ENCODE results near the gene NEURL2.
"Not testable (repeated sequence)": the region's sequence is repeated elsewhere in the genome, so short reads cannot be mapped to it uniquely, and the experiment has no call there.

Gene NEURL2

DNA sequence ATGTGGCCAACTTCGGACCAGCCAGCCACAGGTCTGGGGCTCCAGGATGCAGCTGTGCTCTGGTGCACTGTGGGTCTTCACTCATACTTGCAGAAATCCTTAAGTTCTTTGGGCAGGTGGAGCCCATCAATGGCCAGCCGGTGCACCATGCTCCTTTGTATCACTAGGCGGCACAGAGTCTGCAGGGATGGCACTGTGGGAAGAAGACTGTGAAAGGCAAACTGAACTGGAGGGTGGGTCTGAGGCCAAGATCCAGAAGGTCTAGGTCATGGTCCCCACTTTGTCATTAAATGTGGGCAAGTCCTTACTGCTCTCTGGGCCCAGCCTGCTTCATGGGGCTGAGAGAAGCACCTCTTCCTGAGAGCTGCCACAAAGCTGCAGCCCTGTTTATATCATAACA lies 2.3 kb downstream of the NEURL2 start:
- WGBS, 2 experiments = 94 to 95% methylated on average over 3 of the region's 3 CpGs
- Histone ChIP-seq H3K27me3 (ENCODE audit: control insufficient read depth, insufficient read depth, low read length, poor library complexity, severe bottlenecking) (peaks cover 14% of the 10 kb centered on the region), H3K4me3 (ENCODE audit: insufficient read depth, low read depth, low read length) (no peak overlapping the region), H3K9me3 (ENCODE audit: control insufficient read depth, low read length) (no peaks in the 10 kb centered on the region), H3K36me3 (ENCODE audit: control insufficient read depth, insufficient read depth, low read length) (peaks cover 3% of the 10 kb centered on the region), H3K27ac (ENCODE audit: insufficient read depth, low read depth, low read length, poor library complexity, severe bottlenecking) (no peak overlapping the region), H3K4me1 (ENCODE audit: control insufficient read depth, insufficient read depth, low read length) (peaks cover 12% of the 10 kb centered on the region)

DNA sequence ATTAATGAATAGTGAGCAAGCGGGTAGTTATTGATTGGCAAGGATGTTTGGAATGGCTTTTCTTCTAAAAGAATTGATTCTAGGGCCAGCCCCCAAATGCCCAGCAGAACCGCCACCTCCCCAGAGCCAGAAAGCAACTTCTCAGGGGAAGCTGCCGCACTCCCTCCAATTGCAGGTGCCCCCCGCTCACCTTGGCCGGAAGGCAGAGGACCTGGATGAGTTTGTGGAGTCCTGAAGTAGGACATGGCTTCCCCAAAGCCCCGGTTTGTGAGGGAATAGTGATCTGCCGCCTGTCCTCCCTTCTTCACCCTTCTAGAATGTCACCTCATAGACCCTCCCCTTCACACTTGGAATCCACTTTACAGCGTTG lies 3.7 kb downstream of the NEURL2 start, which contains the start of gene SPATA25:
SPATA25 (minus strand) TSS at position 277 of the 370 bp plus-strand sequence; CDS start at position 245, 32 bp downstream.
- Histone ChIP-seq H3K36me3 (ENCODE audit: control insufficient read depth, insufficient read depth, low read length) (peaks cover 16% of the 10 kb centered on the region), H3K4me1 (ENCODE audit: control insufficient read depth, insufficient read depth, low read length) (peaks cover 9% of the 10 kb centered on the region), H3K4me3 (ENCODE audit: insufficient read depth, low read depth, low read length) (no peak within 1 kb of the TSS), H3K9me3 (ENCODE audit: control insufficient read depth, low read length) (no peaks in the 10 kb centered on the region), H3K27me3 (ENCODE audit: control insufficient read depth, insufficient read depth, low read length, poor library complexity, severe bottlenecking) (peaks cover 14% of the 10 kb centered on the region), H3K27ac (ENCODE audit: insufficient read depth, low read depth, low read length, poor library complexity, severe bottlenecking) (no peak within 1 kb of the TSS)
- 89 to 93% methylated on average over 8 of the region's 8 CpGs for WGBS, 2 experiments

DNA sequence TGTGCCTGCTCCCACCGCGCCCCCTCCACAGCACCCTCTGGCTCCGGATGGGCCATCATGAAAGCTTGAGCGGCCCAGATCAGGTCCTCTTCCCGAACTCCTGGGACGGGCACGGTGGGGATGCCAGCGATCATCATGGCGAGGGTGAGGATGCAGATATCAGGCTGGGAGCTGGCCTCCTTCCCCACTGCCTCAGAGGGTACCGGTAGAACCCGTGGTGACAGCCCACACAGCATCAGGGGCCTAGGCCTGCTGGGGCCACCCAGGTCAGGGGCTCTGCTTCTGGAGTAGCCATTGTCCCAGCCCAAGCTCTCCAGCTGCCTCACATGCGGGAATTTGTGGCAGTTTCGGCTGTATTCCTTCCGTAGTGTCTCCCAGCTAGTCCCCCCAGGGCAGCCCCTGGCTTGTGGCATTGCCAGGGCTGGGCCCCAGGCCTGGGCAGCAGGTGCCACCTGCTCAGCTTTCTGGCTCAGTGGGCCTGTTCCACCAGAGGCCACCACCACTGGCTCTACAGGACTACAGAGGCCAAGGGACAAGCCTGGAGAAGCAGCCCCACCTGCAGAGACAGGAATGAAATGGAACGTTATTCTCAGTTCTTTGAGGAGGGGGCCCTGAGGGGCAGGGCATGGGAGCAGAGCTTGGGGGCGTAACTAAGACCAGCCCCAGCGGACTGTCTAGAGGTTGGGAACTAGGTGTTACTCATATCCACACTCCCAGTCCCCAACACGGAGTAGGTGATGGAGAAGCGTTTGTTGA lies 4.2 kb downstream of the NEURL2 start:
- no peaks in the 10 kb centered on the region for H3K9me3 ChIP-seq (ENCODE audit: control insufficient read depth, low read length)
- no peak overlapping the region for H3K27ac ChIP-seq (ENCODE audit: insufficient read depth, low read depth, low read length, poor library complexity, severe bottlenecking)
- peaks cover 14% of the 10 kb centered on the region for H3K27me3 ChIP-seq (ENCODE audit: control insufficient read depth, insufficient read depth, low read length, poor library complexity, severe bottlenecking)
- 92 to 94% methylated on average over 18 to 19 of the region's 19 CpGs for WGBS, 2 experiments
- no peak overlapping the region for H3K4me3 ChIP-seq (ENCODE audit: insufficient read depth, low read depth, low read length)
- H3K4me1 ChIP-seq (ENCODE audit: control insufficient read depth, insufficient read depth, low read length) = peaks cover 8% of the 10 kb centered on the region
- peaks cover 16% of the 10 kb centered on the region for H3K36me3 ChIP-seq (ENCODE audit: control insufficient read depth, insufficient read depth, low read length)

DNA sequence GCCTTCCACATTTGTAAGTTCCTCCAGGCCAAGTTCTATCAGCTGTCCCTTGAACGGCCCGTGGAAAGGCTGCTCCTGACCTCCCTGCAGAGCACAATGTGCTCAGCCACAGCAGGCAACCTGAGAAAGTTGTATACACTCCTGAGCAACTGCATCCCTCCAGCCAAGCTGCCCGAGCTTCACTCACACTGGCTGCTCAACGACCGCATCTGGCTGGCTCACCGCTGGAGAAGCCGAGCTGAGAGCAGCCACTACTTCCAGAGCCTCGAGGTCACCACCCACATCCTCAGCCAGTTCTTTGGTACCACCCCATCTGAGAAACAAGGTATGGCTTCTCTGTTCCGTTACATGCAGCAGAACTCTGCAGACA lies 7.9 kb downstream of the NEURL2 start:
- WGBS, 2 experiments = 92 to 93% methylated on average over 9 of the region's 9 CpGs
- no peaks in the 10 kb centered on the region for H3K27me3 ChIP-seq (ENCODE audit: control insufficient read depth, insufficient read depth, low read length, poor library complexity, severe bottlenecking)
- H3K36me3 ChIP-seq (ENCODE audit: control insufficient read depth, insufficient read depth, low read length) = peaks cover 16% of the 10 kb centered on the region
- H3K4me3 ChIP-seq (ENCODE audit: insufficient read depth, low read depth, low read length) = no peak overlapping the region
- no peaks in the 10 kb centered on the region for H3K4me1 ChIP-seq (ENCODE audit: control insufficient read depth, insufficient read depth, low read length)
- H3K9me3 ChIP-seq (ENCODE audit: control insufficient read depth, low read length) = no peaks in the 10 kb centered on the region
- no peak overlapping the region for H3K27ac ChIP-seq (ENCODE audit: insufficient read depth, low read depth, low read length, poor library complexity, severe bottlenecking)

DNA sequence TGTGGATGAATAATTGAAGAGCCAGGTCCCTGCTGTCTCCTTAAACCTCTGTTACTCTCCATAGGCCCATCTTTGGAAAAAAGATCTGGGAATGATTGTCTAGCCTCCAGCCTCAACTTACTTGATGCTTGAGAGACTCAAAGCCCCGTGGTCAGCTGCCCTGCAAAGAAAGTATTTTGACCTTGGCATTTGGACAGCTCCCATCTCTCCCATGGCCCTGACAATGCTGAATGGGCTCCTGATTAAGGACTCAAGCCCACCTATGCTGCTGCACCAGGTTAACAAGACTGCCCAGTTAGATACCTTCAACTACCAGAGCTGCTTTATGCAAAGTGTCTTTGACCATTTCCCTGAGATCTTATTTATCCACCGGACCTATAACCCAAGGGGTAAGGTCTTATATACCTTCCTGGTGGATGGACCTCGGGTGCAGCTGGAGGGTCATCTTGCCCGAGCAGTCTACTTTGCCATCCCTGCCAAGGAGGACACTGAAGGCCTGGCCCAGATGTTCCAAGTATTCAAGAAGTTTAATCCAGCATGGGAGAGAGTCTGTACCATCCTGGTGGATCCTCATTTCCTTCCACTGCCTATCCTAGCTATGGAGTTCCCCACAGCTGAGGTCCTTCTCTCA lies 8.4 kb downstream of the NEURL2 start:
- Histone ChIP-seq H3K36me3 (ENCODE audit: control insufficient read depth, insufficient read depth, low read length) (peaks cover 16% of the 10 kb centered on the region), H3K4me3 (ENCODE audit: insufficient read depth, low read depth, low read length) (no peak overlapping the region), H3K27ac (ENCODE audit: insufficient read depth, low read depth, low read length, poor library complexity, severe bottlenecking) (no peak overlapping the region), H3K9me3 (ENCODE audit: control insufficient read depth, low read length) (no peaks in the 10 kb centered on the region), H3K27me3 (ENCODE audit: control insufficient read depth, insufficient read depth, low read length, poor library complexity, severe bottlenecking) (no peaks in the 10 kb centered on the region), H3K4me1 (ENCODE audit: control insufficient read depth, insufficient read depth, low read length) (no peaks in the 10 kb centered on the region)
- 95 to 96% methylated on average over 4 of the region's 4 CpGs for WGBS, 2 experiments

DNA sequence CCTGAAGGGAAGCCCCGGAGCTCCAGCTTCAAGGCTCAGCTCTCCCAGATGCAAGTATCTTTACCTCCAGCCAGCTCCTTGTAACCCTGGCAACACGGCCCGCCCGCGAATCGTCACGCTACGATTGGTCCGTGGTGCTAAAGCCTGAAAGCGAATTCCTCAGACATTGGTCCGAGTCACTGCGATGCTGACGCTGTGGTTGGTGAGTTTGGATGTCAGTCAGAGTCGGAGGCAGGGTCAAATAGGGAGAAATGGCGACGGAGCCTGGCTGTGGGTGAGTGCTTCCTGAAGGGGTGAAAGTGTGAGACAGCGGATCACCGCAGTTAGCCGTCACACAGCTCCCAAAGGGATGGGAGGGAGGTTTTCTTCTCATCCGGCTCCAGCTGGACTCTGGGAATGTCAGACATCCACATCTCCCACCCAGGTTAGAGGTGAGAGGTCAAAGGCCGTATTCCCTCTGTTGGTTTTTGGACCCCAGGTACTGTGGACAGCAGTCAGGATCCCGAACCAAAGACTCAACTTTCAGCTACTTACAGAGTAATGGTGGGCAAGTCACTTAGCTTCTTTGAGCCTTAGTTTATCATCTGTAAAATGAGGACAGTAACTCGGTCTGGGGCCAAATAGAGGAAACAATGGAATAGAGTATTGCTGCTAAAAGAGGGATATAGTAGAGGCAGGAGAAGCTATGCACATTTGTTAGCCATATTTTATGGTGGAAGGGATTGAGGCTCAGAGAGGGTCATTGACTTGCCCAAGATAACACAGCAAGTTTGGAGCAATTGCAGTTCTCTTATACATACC lies 9.8 kb downstream of the NEURL2 start, which contains the start of gene ZSWIM1:
ZSWIM1 (plus strand) TSS at position 240 of the 801 bp plus-strand sequence. CDS start 1,366 bp downstream, outside the sequence.
- Histone ChIP-seq H3K36me3 (ENCODE audit: control insufficient read depth, insufficient read depth, low read length) (peaks cover 16% of the 10 kb centered on the region), H3K4me1 (ENCODE audit: control insufficient read depth, insufficient read depth, low read length) (no peaks in the 10 kb centered on the region), H3K4me3 (ENCODE audit: insufficient read depth, low read depth, low read length) (peak within 1 kb of the TSS; percentile 84), H3K27ac (ENCODE audit: insufficient read depth, low read depth, low read length, poor library complexity, severe bottlenecking) (no peak within 1 kb of the TSS), H3K9me3 (ENCODE audit: control insufficient read depth, low read length) (no peaks in the 10 kb centered on the region), H3K27me3 (ENCODE audit: control insufficient read depth, insufficient read depth, low read length, poor library complexity, severe bottlenecking) (no peaks in the 10 kb centered on the region)
- WGBS, 2 experiments = 2% methylated on average over 23 of the region's 23 CpGs

DNA sequence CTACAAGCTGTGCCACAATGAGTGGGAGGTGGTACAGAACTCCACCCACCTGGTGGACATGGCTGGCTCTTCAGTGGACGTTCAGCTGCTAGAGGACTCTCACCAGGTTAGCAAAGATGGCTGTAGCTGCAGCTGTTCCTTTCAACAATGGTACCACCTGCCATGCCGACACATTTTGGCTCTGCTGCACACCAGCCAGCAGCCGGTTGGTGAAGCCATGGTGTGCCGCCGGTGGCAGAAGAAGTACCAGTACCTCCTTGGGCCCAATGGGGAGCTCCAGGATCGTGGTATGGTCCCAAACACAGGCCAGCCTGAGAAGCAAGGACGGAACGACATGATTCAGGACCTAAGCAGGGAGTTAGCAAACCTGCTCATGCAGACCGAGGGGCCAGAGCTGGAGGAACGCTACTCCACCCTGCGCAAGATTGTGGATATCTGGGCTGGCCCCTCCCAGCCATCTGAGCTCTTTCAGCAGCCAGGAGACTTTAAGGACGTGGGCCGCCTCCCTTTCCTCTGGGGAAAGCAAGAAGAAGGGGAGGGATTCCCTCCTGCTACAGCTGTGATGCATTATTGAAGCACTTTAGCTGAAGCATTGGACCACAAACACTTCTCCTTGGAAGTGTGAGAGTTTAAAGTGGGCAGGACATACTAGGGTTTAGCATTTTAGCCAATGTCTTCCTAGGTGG lies 12.8 kb downstream of the NEURL2 start:
- Histone ChIP-seq H3K27ac (ENCODE audit: insufficient read depth, low read depth, low read length, poor library complexity, severe bottlenecking) (no peak overlapping the region), H3K27me3 (ENCODE audit: control insufficient read depth, insufficient read depth, low read length, poor library complexity, severe bottlenecking) (no peaks in the 10 kb centered on the region), H3K9me3 (ENCODE audit: control insufficient read depth, low read length) (no peaks in the 10 kb centered on the region), H3K36me3 (ENCODE audit: control insufficient read depth, insufficient read depth, low read length) (peaks cover 8% of the 10 kb centered on the region), H3K4me1 (ENCODE audit: control insufficient read depth, insufficient read depth, low read length) (no peaks in the 10 kb centered on the region), H3K4me3 (ENCODE audit: insufficient read depth, low read depth, low read length) (no peak overlapping the region)
- 93 to 94% methylated on average over 13 of the region's 13 CpGs for WGBS, 2 experiments

DNA sequence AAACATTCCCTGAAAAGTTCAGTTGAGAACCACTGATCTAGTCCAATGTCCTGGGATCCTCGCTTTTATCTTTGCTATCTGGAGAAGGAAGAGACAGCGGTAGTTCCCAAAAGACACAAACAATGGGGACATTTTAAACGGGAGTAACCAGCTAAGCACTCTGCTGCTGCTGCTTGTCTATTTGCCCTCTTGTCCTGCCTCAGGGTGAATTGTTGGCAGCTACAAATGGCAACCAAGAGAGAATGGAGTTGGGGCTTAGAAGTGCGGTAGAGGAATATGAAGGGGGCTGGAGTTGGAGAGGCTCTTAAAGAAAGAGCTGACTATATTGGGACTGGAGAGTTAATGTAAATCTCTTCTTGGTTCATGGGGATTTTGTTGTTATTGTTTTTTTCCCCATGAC lies 16.4 kb downstream of the NEURL2 start:
- Histone ChIP-seq H3K36me3 (ENCODE audit: control insufficient read depth, insufficient read depth, low read length) (no peaks in the 10 kb centered on the region), H3K4me1 (ENCODE audit: control insufficient read depth, insufficient read depth, low read length) (no peaks in the 10 kb centered on the region), H3K27me3 (ENCODE audit: control insufficient read depth, insufficient read depth, low read length, poor library complexity, severe bottlenecking) (no peaks in the 10 kb centered on the region), H3K27ac (ENCODE audit: insufficient read depth, low read depth, low read length, poor library complexity, severe bottlenecking) (no peak overlapping the region), H3K4me3 (ENCODE audit: insufficient read depth, low read depth, low read length) (no peak overlapping the region), H3K9me3 (ENCODE audit: control insufficient read depth, low read length) (no peaks in the 10 kb centered on the region)
- 86 to 90% methylated on average over 4 of the region's 4 CpGs for WGBS, 2 experiments

DNA sequence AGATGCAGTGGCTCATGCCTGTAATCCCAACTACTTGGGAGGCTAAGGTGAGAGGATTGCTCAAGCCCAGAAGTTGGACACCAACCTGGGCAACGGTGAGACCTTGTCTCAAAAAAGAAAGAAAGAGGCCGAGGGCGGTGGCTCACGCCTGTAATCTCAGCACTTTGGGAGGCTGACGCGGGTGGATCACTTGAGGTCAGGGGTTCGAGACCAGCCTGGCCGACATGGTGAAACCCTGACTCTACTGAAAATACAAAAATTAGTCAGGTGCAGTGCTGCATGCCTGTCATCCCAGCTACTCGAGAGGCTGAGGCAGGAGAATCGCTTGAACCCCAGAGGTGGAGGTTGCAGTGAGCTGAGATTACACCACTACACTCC lies 16.9 kb downstream of the NEURL2 start:
- H3K4me3 ChIP-seq (ENCODE audit: insufficient read depth, low read depth, low read length); H3K9me3 ChIP-seq (ENCODE audit: control insufficient read depth, low read length); H3K4me1 ChIP-seq (ENCODE audit: control insufficient read depth, insufficient read depth, low read length); H3K36me3 ChIP-seq (ENCODE audit: control insufficient read depth, insufficient read depth, low read length); H3K27ac ChIP-seq (ENCODE audit: insufficient read depth, low read depth, low read length, poor library complexity, severe bottlenecking); H3K27me3 ChIP-seq (ENCODE audit: control insufficient read depth, insufficient read depth, low read length, poor library complexity, severe bottlenecking): not testable (repeated sequence)
- WGBS, 2 experiments = 94 to 96% methylated on average over 10 of the region's 10 CpGs

Measured in ectodermal cell (in vitro differentiated cells).